Activated CD4-positive, alpha-beta T cell treated with anti-CD3 and anti-CD28 coated beads, Interleukin-2, amount 10 ng/mL, durations not matched to agents 7 days and 5 days (primary cell): Measurements from ENCODE around the gene ANP32B. TPM values are rescaled to one million over a fixed set of nuclear protein-coding genes. Genes with fewer than 3 reads are reported as not detected.

Experiments used
- CTCF ChIA-PET: fragments of 350-600 bp; sonication (Branson Sonifier 250); formaldehyde crosslinking; loops from one replicate; lab custom pipeline; 2021; ENCODE audit warnings: antibody characterized with exemption; lab: Charles Lee
- POLR2A ChIA-PET: fragments of 350-600 bp; sonication (Branson Sonifier 250); formaldehyde crosslinking; loops from one replicate; lab custom pipeline; 2021; ENCODE audit warnings: antibody characterized with exemption; lab: Charles Lee
- DNase-seq: peaks from one replicate; pipeline ENCODE4 v3.0.0-alpha.2; 2020
- H3K27ac Mint-ChIP-seq: one replicate; pipeline ENCODE4 v1.8.0; 2021; ENCODE audit warnings: mild to moderate bottlenecking, moderate library complexity, mixed read lengths
- H3K27me3 Mint-ChIP-seq: one replicate; pipeline ENCODE4 v1.8.0; 2021; ENCODE audit warnings: mixed read lengths
- H3K36me3 Mint-ChIP-seq: one replicate; pipeline ENCODE4 v1.8.0; 2021; ENCODE audit warnings: low read depth, mixed read lengths
- H3K4me1 Mint-ChIP-seq: one replicate; pipeline ENCODE4 v1.8.0; 2021; ENCODE audit warnings: mixed read lengths
- H3K4me3 Mint-ChIP-seq: one replicate; pipeline ENCODE4 v1.8.0; 2021; ENCODE audit warnings: mild to moderate bottlenecking, moderate library complexity, mixed read lengths
- H3K9me3 Mint-ChIP-seq: one replicate; pipeline ENCODE4 v1.8.0; 2021; ENCODE audit warnings: mixed read lengths
- total RNA-seq, 2 experiments: library from RNA; stranded (reverse); gene quantifications; one replicate each; pipeline ENCODE4 v1.2.3, GENCODE V29; 2021

Gene ANP32B
- total RNA-seq, 2 experiments from 2014 or later: 358 to 453 TPM

DNA sequence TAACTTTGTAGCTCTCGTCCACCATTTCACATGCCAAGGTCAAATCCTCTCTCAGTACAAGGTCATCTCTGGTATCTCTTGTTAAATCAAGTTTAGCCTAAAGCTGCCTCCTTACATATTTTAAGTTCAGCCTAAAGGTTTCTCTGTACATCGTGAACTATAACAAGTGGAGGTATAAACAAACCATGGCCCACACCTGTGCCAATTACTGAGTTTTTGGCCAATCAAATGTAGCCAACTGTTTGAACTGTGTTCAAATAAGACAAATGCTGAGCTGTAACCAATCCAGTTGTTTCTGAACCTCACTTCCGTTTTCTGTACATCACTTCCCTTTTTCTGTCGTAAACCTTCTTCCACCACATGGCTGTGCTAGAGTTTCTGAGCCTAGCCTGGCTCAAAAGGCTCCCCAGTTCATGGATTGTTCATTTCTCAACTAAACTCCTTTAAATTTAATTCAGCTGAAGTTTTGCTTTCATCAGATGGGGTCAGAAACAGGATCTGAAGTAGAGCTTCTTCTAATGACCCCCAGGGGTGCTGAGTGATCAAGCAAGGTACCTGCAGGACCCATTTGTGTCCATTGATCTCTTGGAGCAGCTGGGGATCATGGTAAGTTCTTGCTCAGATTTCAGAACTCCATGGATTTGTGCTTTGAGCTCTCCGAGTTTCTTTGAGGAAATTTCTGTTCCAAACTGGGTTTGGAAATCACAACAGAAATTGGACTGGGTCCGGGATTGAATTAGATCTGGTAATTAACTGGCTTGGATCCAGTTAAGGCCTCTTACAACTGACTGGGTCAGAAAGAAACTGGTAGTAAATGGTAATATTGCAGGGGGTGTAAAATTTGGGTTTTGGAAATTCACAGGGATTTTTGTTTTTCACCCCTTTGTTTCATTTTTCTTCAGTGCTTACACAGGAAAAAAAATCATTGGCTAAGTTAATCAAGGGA lies 62.4 kb downstream of the ANP32B start:
- Mint-ChIP-seq H3K36me3 (peaks cover 31% of the 10 kb centered on the region), H3K27me3 (no peaks in the 10 kb centered on the region), H3K4me3 (peak overlapping the region; percentile 78), H3K27ac (peak overlapping the region; percentile 90), H3K9me3 (peaks cover 5% of the 10 kb centered on the region), H3K4me1 (peaks cover 49% of the 10 kb centered on the region)
- DNase-seq: peak; percentile 67
- CTCF ChIA-PET: interaction anchor here (0.5 to 6.7 kb wide), 12 partner anchors 8 to 211 kb away, joined by 3 to 37 read pairs (median 3); partner anchors contain the start of gene TBC1D2
- POLR2A ChIA-PET: interaction anchor here (0.6 to 1.0 kb wide), 3 partner anchors 58 to 212 kb away, joined by 3 to 4 read pairs (median 4); partner anchors contain the start of gene TRMO

DNA sequence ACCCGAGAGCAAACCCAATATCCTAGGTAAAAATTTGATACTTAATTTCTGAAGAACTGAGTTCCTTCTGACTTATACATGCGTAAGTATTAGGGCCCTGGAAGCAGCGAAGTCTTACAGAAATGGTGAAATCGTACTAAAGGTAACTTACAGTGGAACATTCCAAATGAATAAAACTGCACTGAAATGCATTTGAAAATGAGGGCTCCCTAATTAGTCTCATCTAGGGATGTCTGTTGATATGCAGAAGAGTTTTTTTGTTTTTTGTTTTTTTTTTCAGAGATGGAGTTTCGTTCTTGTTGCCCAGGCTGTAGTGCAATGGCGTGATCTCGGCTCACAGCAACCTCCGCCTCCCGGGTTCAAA lies 63.0 kb downstream of the ANP32B start:
- DNase-seq: no peak
- Mint-ChIP-seq H3K4me1 (peaks cover 52% of the 10 kb centered on the region), H3K9me3 (peaks cover 5% of the 10 kb centered on the region), H3K27ac (peak overlapping the region; percentile 90), H3K27me3 (no peaks in the 10 kb centered on the region), H3K36me3 (peaks cover 37% of the 10 kb centered on the region), H3K4me3 (peak overlapping the region; percentile 78)
- CTCF ChIA-PET: interaction anchor here (0.6 to 6.7 kb wide), 4 partner anchors 9 to 32 kb away, joined by 3 to 37 read pairs (median 4); no protein-coding TSS in a partner anchor
- POLR2A ChIA-PET: interaction anchor here (1.0 kb wide), 1 partner anchor 124 kb away, joined by 4 read pairs; the partner anchor contains the start of gene TRMO

DNA sequence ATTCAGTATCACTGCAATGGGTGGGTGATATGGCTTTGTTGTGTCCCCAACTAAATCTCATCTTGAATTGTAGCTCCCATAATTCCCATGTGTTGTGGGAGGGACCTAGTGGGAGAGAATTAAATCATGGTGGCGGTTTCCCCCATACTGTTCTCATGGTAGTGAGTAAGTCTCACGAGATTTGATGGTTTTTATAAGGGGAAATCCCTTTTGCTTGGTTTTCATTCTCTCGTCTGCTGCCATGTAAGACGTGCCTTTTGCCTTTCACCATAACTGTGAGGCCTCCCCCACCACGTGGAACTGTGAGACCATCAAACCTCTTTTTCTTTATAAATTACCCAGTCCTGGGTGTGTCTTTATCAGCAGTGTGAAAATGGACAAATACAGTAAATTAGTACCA lies 63.9 kb downstream of the ANP32B start:
- ChIA-PET POLR2A (no interaction called here), CTCF (interaction anchor here (0.6 to 6.7 kb wide), 5 partner anchors 9 to 156 kb away, joined by 3 to 37 read pairs (median 4); partner anchors contain the start of gene TRMO)
- H3K9me3 Mint-ChIP-seq: peaks cover 5% of the 10 kb centered on the region
- no peaks in the 10 kb centered on the region for H3K27me3 Mint-ChIP-seq
- peaks cover 60% of the 10 kb centered on the region for H3K4me1 Mint-ChIP-seq
- H3K36me3 Mint-ChIP-seq: peaks cover 41% of the 10 kb centered on the region
- no peak for DNase-seq
- peak overlapping the region; percentile 78 for H3K4me3 Mint-ChIP-seq
- H3K27ac Mint-ChIP-seq: peak overlapping the region; percentile 27

DNA sequence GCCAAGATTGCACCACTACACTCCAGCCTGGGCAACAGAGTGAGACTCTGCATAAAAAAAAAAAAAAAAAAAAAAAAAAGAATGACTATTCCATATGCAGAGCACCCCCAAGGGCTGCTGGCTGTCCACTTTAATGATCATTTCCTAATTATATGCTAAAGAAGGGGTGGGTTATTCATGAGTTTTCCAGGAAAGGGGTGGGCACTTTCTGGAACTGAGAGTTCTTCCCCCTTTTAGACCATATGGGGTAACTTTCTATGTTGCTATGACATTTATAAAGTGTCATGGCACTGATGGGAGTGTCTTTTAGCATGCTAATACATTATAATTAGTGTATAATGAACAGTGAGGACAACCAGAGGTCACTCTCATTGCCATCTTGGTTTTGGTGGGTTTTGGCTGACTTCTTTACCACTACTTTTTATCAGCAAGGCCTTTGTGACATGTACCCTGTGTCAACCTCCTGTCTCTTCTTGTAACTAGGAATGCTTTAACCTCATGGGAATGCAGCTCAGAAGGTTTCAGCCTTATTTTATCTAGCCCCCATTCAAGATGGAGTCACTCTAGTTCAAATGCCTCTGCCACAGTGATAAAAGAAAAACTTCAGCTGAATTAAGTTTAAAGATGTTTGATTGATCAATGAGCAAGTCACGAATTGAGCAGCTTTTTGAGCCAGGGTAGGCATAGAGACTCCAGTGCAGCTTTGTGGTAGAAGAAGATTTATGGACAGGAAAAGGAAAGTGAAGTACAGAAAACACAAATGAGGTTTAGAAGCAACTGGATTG lies 66.3 kb downstream of the ANP32B start:
- H3K4me3 Mint-ChIP-seq: no peak overlapping the region
- H3K9me3 Mint-ChIP-seq: peaks cover 5% of the 10 kb centered on the region
- no peak overlapping the region for H3K27ac Mint-ChIP-seq
- no peak for DNase-seq
- ChIA-PET POLR2A (no interaction called here), CTCF (interaction anchor here (0.8 to 6.7 kb wide), 2 partner anchors 16 to 222 kb away, joined by 3 to 37 read pairs; no protein-coding TSS in a partner anchor)
- H3K27me3 Mint-ChIP-seq: no peaks in the 10 kb centered on the region
- H3K36me3 Mint-ChIP-seq: peaks cover 45% of the 10 kb centered on the region
- peaks cover 60% of the 10 kb centered on the region for H3K4me1 Mint-ChIP-seq

DNA sequence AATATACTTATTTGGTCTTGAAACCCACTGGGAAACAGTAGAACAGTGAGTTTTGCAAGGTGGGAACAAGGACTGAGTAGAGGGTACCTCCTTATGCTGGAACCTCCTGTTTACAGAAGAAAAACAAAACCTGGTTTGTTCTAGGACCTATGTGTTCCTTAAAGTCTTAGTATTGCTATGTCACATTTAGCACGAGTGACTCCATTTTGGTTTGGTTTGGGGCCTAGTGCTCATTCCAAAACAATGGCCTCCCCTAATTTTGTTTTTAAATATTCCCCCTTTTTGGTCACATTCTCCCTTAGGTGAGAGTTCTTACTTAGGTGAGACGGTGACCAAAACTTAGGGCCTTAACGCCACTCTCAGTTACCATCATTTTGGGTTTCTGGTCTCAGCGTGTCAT lies 67.2 kb downstream of the ANP32B start:
- peaks cover 55% of the 10 kb centered on the region for H3K4me1 Mint-ChIP-seq
- H3K36me3 Mint-ChIP-seq: peaks cover 45% of the 10 kb centered on the region
- H3K27me3 Mint-ChIP-seq: no peaks in the 10 kb centered on the region
- H3K9me3 Mint-ChIP-seq: peaks cover 2% of the 10 kb centered on the region
- DNase-seq: no peak
- no peak overlapping the region for H3K27ac Mint-ChIP-seq
- ChIA-PET POLR2A (no interaction called here), CTCF (no interaction called here)
- no peak overlapping the region for H3K4me3 Mint-ChIP-seq

DNA sequence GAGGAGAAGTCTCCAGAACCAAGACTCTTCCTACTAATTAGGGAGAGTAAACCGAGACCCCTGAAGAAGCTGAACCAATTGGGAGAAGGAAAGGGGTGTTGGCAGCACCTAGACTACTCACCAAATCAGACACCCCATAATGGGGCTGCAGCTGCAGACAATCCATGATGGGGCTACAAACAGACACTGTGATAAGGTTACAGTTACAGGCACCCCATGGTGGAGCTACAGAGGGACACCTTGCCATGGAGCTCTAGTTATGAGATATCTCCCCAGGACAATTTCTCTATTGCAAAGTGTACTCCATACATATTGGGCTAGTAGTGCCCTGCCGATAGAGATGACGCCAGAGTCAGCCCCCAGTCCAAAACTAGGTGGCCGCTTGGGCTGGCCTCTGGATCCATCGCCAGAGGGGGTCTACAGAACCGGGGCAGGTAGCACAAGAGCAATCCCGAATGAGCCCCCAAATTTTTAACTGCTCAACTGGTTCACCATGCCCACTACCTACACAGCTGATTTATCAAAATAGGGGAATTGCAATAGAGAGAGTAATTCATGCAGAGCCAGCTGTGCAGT lies 71.3 kb downstream of the ANP32B start:
- POLR2A ChIA-PET: no interaction called here

DNA sequence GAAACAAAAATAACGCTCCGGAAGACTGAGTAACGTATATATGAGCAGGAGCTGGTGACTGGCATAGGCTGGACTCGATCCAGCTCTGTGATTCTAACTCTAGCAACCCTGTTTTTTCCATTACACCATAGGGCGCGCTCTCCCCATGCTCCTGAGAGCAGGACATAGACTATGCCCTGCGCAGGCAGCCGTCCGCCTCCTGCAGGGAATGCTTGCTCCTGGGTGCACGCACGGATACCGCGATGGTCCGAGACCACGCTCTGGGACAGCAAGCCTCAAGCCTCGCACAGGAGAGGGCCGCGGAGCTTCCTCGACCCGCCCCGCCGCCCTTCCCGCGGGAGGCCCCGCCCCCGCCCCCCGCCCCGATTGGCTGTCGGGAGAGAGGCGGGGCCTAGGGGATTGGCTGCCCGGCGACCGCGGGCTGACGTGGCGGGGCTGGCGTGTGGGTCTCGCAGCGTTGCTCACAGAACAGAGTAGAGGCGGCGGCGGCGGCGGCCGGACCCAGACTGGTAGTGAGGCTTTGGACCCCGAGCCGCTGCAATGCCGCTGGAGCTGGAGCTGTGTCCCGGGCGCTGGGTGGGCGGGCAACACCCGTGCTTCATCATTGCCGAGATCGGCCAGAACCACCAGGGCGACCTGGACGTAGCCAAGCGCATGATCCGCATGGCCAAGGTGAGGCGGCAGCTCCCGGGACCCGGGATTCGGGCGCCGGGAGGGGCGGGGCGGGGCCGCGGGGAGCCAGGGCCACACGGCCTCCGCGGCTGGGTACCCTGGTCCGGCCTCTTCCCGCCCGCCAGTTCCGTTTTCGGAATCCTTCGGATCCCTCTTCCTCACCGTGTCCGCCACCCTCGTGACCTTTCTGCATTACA lies 73.4 kb downstream of the ANP32B start, which contains the start of gene NANS:
NANS (plus strand) TSS at position 464 of the 869 bp plus-strand sequence; CDS start at position 541, 77 bp downstream.
- H3K4me3 Mint-ChIP-seq: peak within 1 kb of the TSS; percentile 93
- CTCF ChIA-PET: interaction anchor here (1.0 to 3.6 kb wide), 5 partner anchors 12 to 134 kb away, joined by 3 to 16 read pairs (median 3); partner anchors contain the start of genes TRIM14 and TRMO
- no peaks in the 10 kb centered on the region for H3K9me3 Mint-ChIP-seq
- peaks cover 18% of the 10 kb centered on the region for H3K36me3 Mint-ChIP-seq
- DNase-seq: peak; percentile 94
- H3K4me1 Mint-ChIP-seq: peaks cover 35% of the 10 kb centered on the region
- H3K27me3 Mint-ChIP-seq: no peaks in the 10 kb centered on the region
- H3K27ac Mint-ChIP-seq: peak within 1 kb of the TSS; percentile 96
- POLR2A ChIA-PET: interaction anchor here (0.5 kb wide), 1 partner anchor 43 kb away, joined by 5 read pairs; no protein-coding TSS in a partner anchor

More for the DNA sequence above, 71.3 kb downstream of the ANP32B start:
- peaks cover 45% of the 10 kb centered on the region for H3K4me1 Mint-ChIP-seq
- no peaks in the 10 kb centered on the region for H3K27me3 Mint-ChIP-seq
- no peak overlapping the region for H3K4me3 Mint-ChIP-seq
- no peaks in the 10 kb centered on the region for H3K9me3 Mint-ChIP-seq
- CTCF ChIA-PET: interaction anchor here (1.0 to 1.7 kb wide), 5 partner anchors 10 to 72 kb away, joined by 3 to 4 read pairs (median 3); partner anchors contain the start of gene ANP32B
- peaks cover 25% of the 10 kb centered on the region for H3K36me3 Mint-ChIP-seq
- H3K27ac Mint-ChIP-seq: no peak overlapping the region
- no peak for DNase-seq

DNA sequence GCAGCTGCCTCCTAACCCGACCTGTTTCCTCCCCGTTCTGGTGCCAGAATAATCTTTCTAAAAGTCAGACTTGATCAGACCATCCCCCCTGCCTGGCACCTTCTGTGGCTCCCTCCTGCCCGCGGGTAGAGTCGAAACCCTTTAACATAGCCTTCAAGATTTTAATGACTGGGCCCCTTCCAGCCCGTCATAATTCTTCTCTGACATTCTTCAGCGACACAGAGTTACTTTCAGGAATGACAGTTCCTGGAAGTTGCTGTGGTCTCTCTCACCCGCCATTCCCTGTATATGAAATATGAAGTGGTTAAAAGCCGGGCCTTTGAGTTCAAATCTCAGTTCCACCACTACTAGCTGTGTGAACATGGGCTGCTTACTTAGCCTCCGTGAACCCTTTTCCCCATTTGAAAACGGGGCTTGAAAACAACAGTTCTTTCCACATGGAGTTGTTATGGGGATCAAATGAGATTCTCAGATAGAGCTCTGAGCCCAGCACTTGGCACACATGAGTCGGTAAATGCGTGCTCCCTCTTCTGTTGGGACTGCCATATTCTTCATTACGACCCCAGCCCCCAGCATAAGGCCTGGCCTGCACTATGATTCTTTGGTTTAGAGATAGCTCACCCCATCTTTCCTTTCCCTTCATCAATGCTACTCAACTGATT lies 74.1 kb downstream of the ANP32B start:
- Mint-ChIP-seq H3K27ac (peak overlapping the region; percentile 96), H3K27me3 (no peaks in the 10 kb centered on the region), H3K9me3 (no peaks in the 10 kb centered on the region), H3K4me3 (peak overlapping the region; percentile 93), H3K4me1 (peaks cover 31% of the 10 kb centered on the region), H3K36me3 (peaks cover 17% of the 10 kb centered on the region)
- no peak for DNase-seq
- ChIA-PET POLR2A (interaction anchor here (0.7 to 0.8 kb wide), 2 partner anchors 49 to 213 kb away, joined by 4 to 5 read pairs; no protein-coding TSS in a partner anchor), CTCF (interaction anchor here (0.6 to 3.6 kb wide), 4 partner anchors 8 to 134 kb away, joined by 3 to 16 read pairs (median 3); no protein-coding TSS in a partner anchor)

DNA sequence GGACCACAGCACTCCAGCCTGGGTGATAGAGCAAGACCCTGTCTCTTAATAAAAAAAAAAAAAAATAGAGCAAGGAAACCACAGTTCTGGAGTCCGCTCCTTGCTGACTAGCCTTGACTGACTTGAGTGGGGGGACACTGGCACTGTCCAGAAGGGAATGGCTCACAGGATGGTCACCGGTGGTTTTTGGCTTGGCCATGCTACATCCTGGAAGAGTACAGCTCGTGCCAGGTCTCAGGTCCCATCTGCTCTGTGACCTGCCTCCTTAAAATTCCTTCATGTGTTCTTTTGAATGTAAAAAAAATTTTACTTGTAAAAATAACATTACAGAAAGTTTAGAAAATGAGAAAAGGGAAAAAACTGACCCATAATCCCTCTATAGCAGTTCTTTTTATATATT lies 79.0 kb downstream of the ANP32B start:
- Mint-ChIP-seq H3K36me3 (peaks cover 46% of the 10 kb centered on the region), H3K27me3 (no peaks in the 10 kb centered on the region), H3K27ac (peak overlapping the region; percentile 20), H3K9me3 (no peaks in the 10 kb centered on the region), H3K4me1 (peaks cover 33% of the 10 kb centered on the region), H3K4me3 (no peak overlapping the region)
- ChIA-PET CTCF (interaction anchor here (0.7 kb wide), 1 partner anchor 173 kb away, joined by 3 read pairs; no protein-coding TSS in a partner anchor), POLR2A (no interaction called here)
- no peak for DNase-seq

DNA sequence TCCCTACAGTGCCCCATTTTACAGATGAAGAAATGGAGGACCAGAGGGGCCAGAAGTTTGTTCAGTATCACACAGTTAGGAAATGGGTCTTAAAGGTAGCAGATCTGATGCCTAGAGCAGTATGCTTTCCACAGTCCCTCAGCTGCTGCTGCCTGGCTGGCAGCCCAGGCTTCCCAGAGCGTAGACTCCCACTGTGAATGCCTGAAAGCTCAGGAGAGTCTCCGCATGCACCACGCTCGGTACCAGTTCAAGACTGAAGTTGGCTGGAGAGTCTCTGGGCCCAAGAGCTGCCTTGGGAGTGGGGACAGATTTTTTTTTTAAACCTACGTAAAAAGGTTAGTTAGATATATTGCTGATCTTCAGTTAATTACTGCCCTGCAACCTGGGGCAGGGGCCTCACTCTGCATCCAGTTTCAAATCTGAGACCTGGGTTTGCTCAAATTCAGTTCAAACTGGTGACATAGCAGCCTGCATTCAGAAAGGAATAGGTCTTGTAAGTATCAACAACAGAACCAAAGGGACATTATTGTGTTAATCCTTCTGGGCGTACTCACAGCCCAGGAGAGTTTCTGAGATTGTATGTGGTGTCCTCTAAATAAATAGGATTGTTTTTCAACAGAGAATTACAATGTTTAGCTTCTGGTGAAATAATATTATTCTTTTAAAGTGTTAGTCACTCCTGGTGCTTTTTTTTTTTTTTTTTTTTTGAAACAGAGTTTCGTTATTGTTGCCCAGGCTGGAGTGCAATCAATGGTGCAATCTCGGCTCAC lies 81.7 kb downstream of the ANP32B start:
- DNase-seq: no peak
- ChIA-PET CTCF (interaction anchor here (0.6 to 1.4 kb wide), 5 partner anchors 7 to 465 kb away, joined by 3 to 6 read pairs (median 3); partner anchors contain the start of gene TRMO), POLR2A (no interaction called here)
- Mint-ChIP-seq H3K4me1 (peaks cover 24% of the 10 kb centered on the region), H3K4me3 (no peak overlapping the region), H3K27me3 (no peaks in the 10 kb centered on the region), H3K36me3 (peaks cover 53% of the 10 kb centered on the region), H3K27ac (no peak overlapping the region), H3K9me3 (no peaks in the 10 kb centered on the region)
